ENCODE data around the gene DNAJA4. TPM values are rescaled to one million over a fixed set of nuclear protein-coding genes. Genes with fewer than 3 reads are reported as not detected.

Gene DNAJA4
- total RNA-seq = 2.2 and 3.2 TPM in 2 replicates

DNA sequence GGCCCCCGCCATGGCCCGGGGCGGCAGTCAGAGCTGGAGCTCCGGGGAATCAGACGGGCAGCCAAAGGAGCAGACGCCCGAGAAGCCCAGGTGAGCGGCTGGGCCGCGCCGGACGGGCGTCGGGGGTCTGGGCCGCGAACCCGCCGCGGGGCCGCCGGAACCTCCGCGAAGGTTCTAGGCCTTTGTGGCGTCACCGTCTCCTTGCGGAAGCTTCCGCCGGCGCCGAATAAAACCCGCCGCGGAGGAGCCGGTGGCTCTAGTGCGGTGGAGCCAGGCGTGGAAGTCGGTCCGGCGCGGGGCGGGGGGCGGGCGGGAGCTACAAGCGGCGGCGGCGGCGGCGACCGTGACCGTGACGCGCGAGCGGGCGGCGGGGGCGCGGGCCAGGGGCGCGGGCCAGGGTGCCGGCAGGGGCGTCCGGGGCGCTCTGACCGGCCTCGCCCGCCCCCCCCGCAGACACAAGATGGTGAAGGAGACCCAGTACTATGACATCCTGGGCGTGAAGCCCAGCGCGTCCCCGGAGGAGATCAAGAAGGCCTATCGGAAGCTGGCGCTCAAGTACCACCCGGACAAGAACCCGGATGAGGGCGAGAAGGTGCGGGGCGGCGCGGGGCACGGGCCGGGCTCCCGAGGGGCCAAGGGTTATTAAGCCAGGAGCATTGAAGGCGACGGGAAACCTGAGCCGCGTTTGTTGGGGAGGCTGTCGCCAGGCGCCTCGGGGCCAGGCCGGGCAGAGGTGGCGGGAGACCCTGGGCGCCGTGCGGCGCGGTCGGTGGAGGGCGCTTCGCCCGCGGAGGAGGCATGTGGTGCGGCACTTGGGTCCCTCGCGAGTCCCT, at the start of gene DNAJA4:
Gene DNAJA4 (plus strand): TSS at position 259 of the 833 bp plus-strand sequence. CDS start 202 bp downstream, at position 461.

DNA sequence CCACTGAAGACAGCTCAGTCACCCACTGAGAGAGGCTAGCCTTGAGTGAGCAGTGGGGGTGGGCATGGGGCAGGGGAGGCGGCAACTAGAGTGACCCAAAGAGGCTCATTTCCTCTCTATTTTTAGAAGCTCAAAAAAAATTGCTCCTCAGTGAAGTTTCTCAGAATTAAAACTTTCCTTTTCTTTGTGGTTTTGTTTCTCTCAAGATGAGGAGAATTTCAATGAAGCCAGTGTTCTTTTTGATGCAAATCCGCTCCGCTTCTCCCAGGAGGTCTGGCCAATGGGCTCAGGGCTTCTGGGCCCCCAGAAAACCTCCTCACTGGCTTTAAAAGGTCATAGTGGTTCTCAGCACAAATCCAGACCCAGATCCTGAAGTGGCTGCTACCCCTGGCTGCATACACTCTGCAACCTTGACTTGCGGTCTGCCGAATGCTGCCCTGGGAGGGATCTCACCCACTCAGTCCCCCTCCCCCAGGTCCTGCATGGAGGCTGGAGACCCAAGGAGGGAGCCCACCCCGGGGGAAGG, 29.8 kb upstream of the DNAJA4 start, which contains the start of gene ACSBG1:
Gene ACSBG1 (minus strand): TSS at position 51 of the 526 bp plus-strand sequence. CDS start 64 bp downstream, outside the sequence.

DNA sequence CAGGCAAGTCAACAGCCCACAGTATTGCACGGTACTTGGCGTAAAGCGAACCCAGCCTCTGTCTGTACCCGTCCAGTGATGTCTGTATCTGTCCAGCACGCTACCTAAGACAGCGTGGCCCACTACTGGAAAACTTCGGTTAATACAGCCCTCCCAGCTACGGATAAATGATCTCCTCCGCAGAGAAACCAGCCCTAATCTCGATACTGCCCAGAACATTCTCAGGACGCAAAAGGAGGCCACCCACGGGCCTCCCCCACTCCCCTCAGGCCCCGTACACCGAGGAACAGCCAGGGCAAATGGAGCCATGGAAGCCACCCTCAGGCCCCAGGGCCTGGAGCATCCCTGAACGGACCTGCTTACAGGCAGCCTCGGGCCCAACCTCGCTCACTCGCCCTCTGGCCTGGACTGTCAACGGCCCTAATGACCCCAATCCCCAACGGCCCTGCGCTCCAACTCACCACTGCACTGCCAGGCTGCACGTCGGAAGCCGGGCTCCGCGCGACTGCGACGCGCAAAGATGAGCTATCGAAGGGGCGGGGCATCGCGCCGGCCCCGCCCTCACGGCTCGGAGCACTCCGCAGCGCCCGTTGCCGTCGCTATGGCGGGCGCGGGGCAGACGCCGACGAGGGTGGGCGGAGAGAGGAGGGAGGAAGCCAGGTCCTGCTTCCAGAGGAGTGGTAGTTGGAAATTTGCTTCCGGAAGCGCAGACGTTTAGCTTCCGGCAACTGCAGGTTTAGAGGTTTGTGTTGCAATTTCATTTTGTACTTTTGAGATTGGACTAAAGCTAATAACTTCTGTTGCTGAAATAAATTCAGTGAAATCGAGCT, 35.0 kb downstream of the DNAJA4 start, which contains the start of gene SKIC8:
Gene SKIC8 (minus strand): TSS at position 509 of the 830 bp plus-strand sequence. CDS start 3,923 bp downstream, outside the sequence.

Other genes with a start within 250 kb of the DNAJA4 start
- 13.3 and 19.0 TPM in 2 replicates for gene TBC1D2B, start 186.9 kb upstream of the DNAJA4 start, total RNA-seq
- not detected in 2 replicates for gene SH2D7, start 172.0 kb upstream of the DNAJA4 start, total RNA-seq
- 9.7 and 15.2 TPM in 2 replicates for gene CIB2, start 133.1 kb upstream of the DNAJA4 start, total RNA-seq
- 33.5 and 73.3 TPM in 2 replicates for gene IDH3A, start 115.2 kb upstream of the DNAJA4 start, total RNA-seq
- not detected in 2 replicates for gene ACSBG1, start 30.0 kb upstream of the DNAJA4 start, total RNA-seq
- gene SKIC8, start 35.0 kb downstream of the DNAJA4 start, total RNA-seq = 58.9 and 83.6 TPM in 2 replicates
- not detected in 2 replicates for gene CRABP1, start 75.8 kb downstream of the DNAJA4 start, total RNA-seq
- 7.6 and 8.2 TPM in 2 replicates for gene IREB2, start 173.7 kb downstream of the DNAJA4 start, total RNA-seq
- 3.8 and 4.1 TPM in 2 replicates for gene HYKK, start 243.0 kb downstream of the DNAJA4 start, total RNA-seq